HepG2 (cell line): Measurements from ENCODE around the gene MBOAT7. TPM values are rescaled to one million over a fixed set of nuclear protein-coding genes. Genes with fewer than 3 reads are reported as not detected.

Source experiments
- ATAC-seq: fragments of 200-7000 bp; cut with Tn5 transposase; 3 replicates; pipeline ENCODE4 v1.9.1; 2020; ENCODE audit warnings: mild to moderate bottlenecking, moderate library complexity
- BruUV-seq: library from RNA; stranded (reverse); fragments of 400-500 nt; replicated peaks from 2 replicates; lab custom pipeline; 2021; lab: Mats Ljungman, UMichigan
- CTCF ChIA-PET: fragments of 300-600 bp; formaldehyde crosslinking; extraction: SDS; loops from one replicate; lab custom pipeline; 2021; ENCODE audit warnings: low total read pairs, inconsistent platforms, low intra/inter-chr PET ratio; lab: Yijun Ruan, JAX
- POLR2A ChIA-PET: fragments of 350-600 bp; sonication (Branson Sonifier 250); formaldehyde crosslinking; loops from one replicate; lab custom pipeline; 2020; ENCODE audit warnings: antibody characterized with exemption, inconsistent platforms; lab: Yijun Ruan, JAX
- DNase-seq: peaks from one replicate; pipeline ENCODE4 v3.0.0-alpha.2; 2015; ENCODE audit warnings: low spot score
- FAIRE-seq: peaks from 3 replicates; lab custom pipeline; 2011; peaks lifted over from hg19 to GRCh38; lab: Jason Lieb, UNC
- H2AFZ ChIP-seq: one replicate; pipeline ENCODE4 v1.6.1; 2011; ENCODE audit warnings: low read length, inconsistent platforms
- H3K27ac ChIP-seq: fragments of 300-600 bp; 3 replicates; pipeline ENCODE4 v1.8.0; 2011; ENCODE audit warnings: mixed run types, mild to moderate bottlenecking, mixed read lengths, low read length, inconsistent platforms; ENCODE audit not compliant: insufficient read depth; ENCODE audit errors: extremely low read length
- H3K27me3 ChIP-seq, 2 experiments: fragments of 200-600 bp in 1 of 2; 2 replicates in 1 of 2; 3 replicates in 1 of 2; pipeline versions ENCODE4 v1.6.0 to v1.8.0; 2011; ENCODE audit warnings: low read length in 2 of 2, mild to moderate bottlenecking in 2 of 2, moderate library complexity in 2 of 2, inconsistent platforms in 1 of 2; ENCODE audit not compliant: insufficient read depth in 2 of 2, control insufficient read depth in 1 of 2
- H3K36me3 ChIP-seq, 2 experiments: fragments of 200-600 bp in 1 of 2; replicated peaks in 1 of 2; 2 replicates in 1 of 2; 3 replicates in 1 of 2; pipeline versions ENCODE4 v1.5.1 to v1.8.0; 2011; ENCODE audit warnings: low read length in 2 of 2, inconsistent platforms in 1 of 2; ENCODE audit not compliant: insufficient read depth in 2 of 2, control insufficient read depth in 1 of 2
- H3K4me1 ChIP-seq: 2 replicates; pipeline ENCODE4 v1.5.1; 2012; ENCODE audit warnings: low read length, inconsistent platforms; ENCODE audit not compliant: insufficient read depth
- H3K4me2 ChIP-seq: 2 replicates; pipeline ENCODE4 v1.6.0; 2011; ENCODE audit warnings: low read depth, low read length, inconsistent platforms
- H3K4me3 ChIP-seq, 3 experiments: fragments of 200-600 bp in 1 of 3; sonication (generic), shearing (Covaris generic) in 1 of 3; replicated peaks in 1 of 3; 2 replicates each; pipeline ENCODE4 v1.5.1; 2011 to 2016; ENCODE audit warnings: low read length in 3 of 3, inconsistent platforms in 2 of 3, low read depth in 2 of 3, mild to moderate bottlenecking in 2 of 3, control low read depth in 1 of 3, mixed read lengths in 1 of 3; ENCODE audit not compliant: insufficient read depth in 1 of 3
- H3K79me2 ChIP-seq: one replicate; pipeline ENCODE4 v1.6.1; 2011; ENCODE audit warnings: low read length, inconsistent platforms; ENCODE audit not compliant: insufficient read depth
- H3K9ac ChIP-seq: 2 replicates; pipeline ENCODE4 v1.6.0; 2011; ENCODE audit warnings: mild to moderate bottlenecking, low read depth, low read length, inconsistent platforms; ENCODE audit not compliant: insufficient read depth
- H3K9me3 ChIP-seq: 2 replicates; pipeline ENCODE4 v1.5.1; 2012; ENCODE audit warnings: mild to moderate bottlenecking, low read length
- H4K20me1 ChIP-seq: 2 replicates; pipeline ENCODE4 v1.6.0; 2011; ENCODE audit warnings: inconsistent platforms, mild to moderate bottlenecking, low read length, moderate library complexity; ENCODE audit not compliant: insufficient read depth
- FOXC1 ChIP-seq: sonication (generic); formaldehyde crosslinking; IDR thresholded peaks from 2 replicates; pipeline ENCODE4 v1.8.0; 2022; ENCODE audit warnings: mild to moderate bottlenecking, missing genetic modification reagents, borderline replicate concordance
- HOXA9 ChIP-seq: sonication (generic); formaldehyde crosslinking; IDR thresholded peaks from 2 replicates; pipeline ENCODE4 v1.8.1; 2022; ENCODE audit warnings: missing genetic modification reagents, mild to moderate bottlenecking, moderate library complexity, borderline replicate concordance
- HOXD1 ChIP-seq: sonication (generic); formaldehyde crosslinking; IDR thresholded peaks from 2 replicates; pipeline ENCODE4 v1.5.0; 2020; ENCODE audit warnings: missing genetic modification reagents
- MAFG ChIP-seq: sonication (generic); formaldehyde crosslinking; IDR thresholded peaks from 2 replicates; pipeline ENCODE4 v1.5.1; 2020; ENCODE audit warnings: mild to moderate bottlenecking, missing genetic modification reagents
- MEIS2 ChIP-seq: sonication (generic); formaldehyde crosslinking; IDR thresholded peaks from 2 replicates; pipeline ENCODE4 v1.9.0; 2021; ENCODE audit warnings: mild to moderate bottlenecking, missing genetic modification reagents
- POGZ ChIP-seq: sonication (generic); formaldehyde crosslinking; IDR thresholded peaks from 2 replicates; pipeline ENCODE4 v1.4.0; 2020; ENCODE audit warnings: mild to moderate bottlenecking, missing genetic modification reagents
- RARA ChIP-seq: IDR thresholded peaks from 2 replicates; pipeline ENCODE4 v1.6.1; 2016; ENCODE audit warnings: missing genetic modification reagents, missing compliant biosample characterization
- SATB2 ChIP-seq: sonication (generic); formaldehyde crosslinking; IDR thresholded peaks from 2 replicates; pipeline ENCODE4 v1.5.0; 2020; ENCODE audit warnings: missing genetic modification reagents
- SP1 ChIP-seq, 2 experiments: fragments of 450-650 bp in 1 of 2; sonication (generic) in 1 of 2; formaldehyde crosslinking in 1 of 2; IDR thresholded peaks; 2 replicates each; pipeline versions ENCODE4 v1.4.0 to v1.6.1; 2016 to 2020; ENCODE audit warnings: missing genetic modification reagents in 1 of 2
- ZBTB7A ChIP-seq: sonication (generic); formaldehyde crosslinking; IDR thresholded peaks from 2 replicates; pipeline ENCODE4 v1.8.0; 2022; ENCODE audit warnings: mild to moderate bottlenecking, missing genetic modification reagents
- ZFY ChIP-seq: sonication (generic); formaldehyde crosslinking; IDR thresholded peaks from 2 replicates; pipeline ENCODE4 v1.4.0; 2020; ENCODE audit warnings: missing genetic modification reagents
- ZHX2 ChIP-seq, 2 experiments: sonication (generic) in 1 of 2; formaldehyde crosslinking in 1 of 2; IDR thresholded peaks; 2 replicates each; pipeline versions ENCODE4 v1.6.1 to v1.9.0; 2014 to 2022; ENCODE audit warnings: antibody characterized with exemption in 1 of 2, borderline replicate concordance in 1 of 2, inconsistent platforms in 1 of 2, low read depth in 1 of 2, missing genetic modification reagents in 1 of 2
- ZNF282 ChIP-seq: fragments of 450-650 bp; IDR thresholded peaks from 2 replicates; pipeline ENCODE4 v1.6.1; 2018; ENCODE audit not compliant: partially characterized antibody
- ZNF335 ChIP-seq: sonication (generic); formaldehyde crosslinking; IDR thresholded peaks from 2 replicates; pipeline ENCODE4 v1.4.0; 2020; ENCODE audit warnings: missing genetic modification reagents
- ZNF431 ChIP-seq: sonication (generic); formaldehyde crosslinking; IDR thresholded peaks from 2 replicates; pipeline ENCODE4 v1.9.0; 2022; ENCODE audit warnings: missing genetic modification reagents, low read depth, mild to moderate bottlenecking, borderline replicate concordance
- ZNF598 ChIP-seq: sonication (generic); formaldehyde crosslinking; IDR thresholded peaks from 2 replicates; pipeline ENCODE4 v1.5.1; 2020; ENCODE audit warnings: mild to moderate bottlenecking, missing genetic modification reagents, borderline replicate concordance
- ZSCAN5A ChIP-seq: sonication (generic); formaldehyde crosslinking; IDR thresholded peaks from 2 replicates; pipeline ENCODE4 v1.8.0; 2022; ENCODE audit warnings: mild to moderate bottlenecking, missing genetic modification reagents, borderline replicate concordance
- WGBS: methylation state at CpG from one replicate; pipeline ENCODE4 v1.1.6; 2017; ENCODE audit warnings: low lambda C conversion rate; 5-methylcytosine and 5-hydroxymethylcytosine counted together
- in situ Hi-C: cut with HindIII; loops from 2 replicates; pipeline ENCODE4 v1.10.0; 2017; ENCODE audit warnings: low pct_unique_long_range_greater_than_20kb; ENCODE audit not compliant: extremely low pct_ligation_motif_present
- intact Hi-C: fragments of 100-400 bp; cut with micrococcal nuclease; formaldehyde crosslinking; loops from one replicate; pipeline ENCODE4 v1.10.0; 2022; ENCODE audit not compliant: unreplicated experiment
- polyA plus RNA-seq, 8 experiments: library from polyadenylated mRNA; depleted of rRNA in 3 of 8; stranded (reverse) in 7 of 8; unstranded in 1 of 8; fragments of >200 nt; fragmentation: Illumina TruSeq in 4 of 8; extraction: Trizol in 4 of 8; gene quantifications; 2 replicates each; pipeline versions ENCODE4 v1.2.1 to v1.2.3, GENCODE V29; 2011 to 2016; ENCODE audit warnings: low read depth in 4 of 8, missing spikeins in 1 of 8, mixed read lengths in 1 of 8; ENCODE audit not compliant: insufficient read depth in 1 of 8
- total RNA-seq, 5 experiments: library from RNA; depleted of rRNA; stranded (reverse); fragments of >200 nt; fragmentation: Illumina TruSeq; extraction: Trizol; gene quantifications; 2 replicates each; pipeline ENCODE4 v1.2.3, GENCODE V29; 2016; ENCODE audit warnings: low read depth in 1 of 5

The MBOAT7 gene
- total and polyA plus RNA-seq, 2 of the 13 experiments (the other 11 are each of a cell fraction or from before 2014, with no cell fraction given) = 22.2 to 25.5 TPM

GRCh38 chr19:54151362-54152035, 37.9 kb downstream of the MBOAT7 start:
- ChIA-PET CTCF (no interaction called here), POLR2A (interaction anchor here (0.5 to 3.7 kb wide), 2 partner anchors 12 to 14 kb away, joined by 3 to 19 read pairs; partner anchors contain the start of gene CNOT3)
- no peaks in the 10 kb centered on the region for H3K27me3 ChIP-seq
- no peak for DNase-seq
- H3K4me3 ChIP-seq = no peak overlapping the region
- H3K79me2 ChIP-seq = no peaks in the 10 kb centered on the region
- no peak overlapping the region for H2AFZ ChIP-seq
- FAIRE-seq = no peak
- H3K27ac ChIP-seq = no peak overlapping the region
- no peak for ATAC-seq
- H3K9me3 ChIP-seq = no peaks in the 10 kb centered on the region
- no peak overlapping the region for H3K9ac ChIP-seq
- H3K4me2 ChIP-seq = no peak overlapping the region
- peaks cover 41 to 92% of the 10 kb centered on the region in 2 experiments for H3K36me3 ChIP-seq
- H4K20me1 ChIP-seq = 0 out of 2 replicates have a peak, but pooled peaks cover 3% of the 10 kb centered on the region
- BruUV-seq = no TSS peak
- WGBS = 96% methylated on average over 19 of the region's 23 CpGs
- intact Hi-C loops = no loop called here
- H3K4me1 ChIP-seq = no peaks in the 10 kb centered on the region
- in situ Hi-C loops = no loop called here
- TF ChIP-seq ZSCAN5A (CRISPR knock-in tag) (no peak), ZNF335 (CRISPR knock-in tag) (no peak), ZNF598 (CRISPR knock-in tag) (no peak), ZNF282 (no peak), RARA (CRISPR knock-in tag) (no peak), ZNF431 (CRISPR knock-in tag) (no peak), ZBTB7A (no peak), SATB2 (CRISPR knock-in tag) (no peak), SP1 (IDR thresholded peaks at IDR 0.05) (no peak), SP1 (CRISPR knock-in tag; IDR thresholded peaks at IDR 0.05) (no peak), MEIS2 (no peak), POGZ (CRISPR knock-in tag) (no peak), ZFY (CRISPR knock-in tag) (no peak), HOXA9 (CRISPR knock-in tag) (no peak), FOXC1 (no peak), HOXD1 (no peak), ZHX2 (IDR thresholded peaks at IDR 0.05; ENCODE audit: low read depth) (no peak), ZHX2 (CRISPR knock-in tag; IDR thresholded peaks at IDR 0.05; ENCODE audit: borderline replicate concordance) (no peak), MAFG (CRISPR knock-in tag) (no peak)
